Stomach (tissue), 4 donors: ENCODE data around the gene ASTN2.

ENCODE experiments used
- POLR2A ChIP-seq, 4 donors: fragments of 450-650 bp; IDR thresholded peaks; one replicate each; pipeline ENCODE4 v1.6.1; 2016; ENCODE audit warnings: antibody characterized with exemption in 4 of 4, control low read depth in 2 of 4, mild to moderate bottlenecking in 1 of 4, moderate library complexity in 1 of 4
- POLR2AphosphoS5 ChIP-seq, 3 donors: sonication (generic); formaldehyde crosslinking; IDR thresholded peaks; one replicate each; pipeline ENCODE4 v1.6.1; 2016; ENCODE audit warnings: antibody characterized with exemption in 3 of 3
- TF ChIP-seq, protein P1 (sequence below), 7 experiments: fragments of 450-650 bp in 4 of 7; fragments of 200-600 bp in 3 of 7; sonication (generic) in 3 of 7; IDR thresholded peaks; one replicate each; pipeline ENCODE4 v1.5.1; 2016 to 2019; ENCODE audit warnings: antibody characterized with exemption in 7 of 7, control low read depth in 2 of 7, mild to moderate bottlenecking in 1 of 7

DNA sequence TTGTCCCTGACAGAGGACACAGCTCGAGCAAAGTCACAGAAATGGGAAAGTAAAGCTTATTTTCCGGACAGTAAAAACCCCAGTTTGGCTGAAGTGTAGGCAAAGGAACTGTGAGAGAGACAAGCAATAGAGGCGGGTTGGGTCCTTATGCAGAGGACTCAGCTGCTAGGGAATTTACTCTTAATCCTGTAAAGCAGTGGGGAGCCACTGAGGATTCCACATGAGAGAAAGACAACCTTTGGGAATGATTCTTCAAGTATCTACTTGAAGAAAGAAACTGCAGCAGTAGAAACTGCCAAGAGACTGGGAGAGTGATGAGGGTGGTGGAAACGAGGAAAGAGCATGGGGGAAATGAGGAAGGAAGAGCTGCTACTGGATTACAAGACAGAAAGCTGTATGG, 20.2 kb downstream of the ASTN2 start:
- TF ChIP-seq, protein P1, sequence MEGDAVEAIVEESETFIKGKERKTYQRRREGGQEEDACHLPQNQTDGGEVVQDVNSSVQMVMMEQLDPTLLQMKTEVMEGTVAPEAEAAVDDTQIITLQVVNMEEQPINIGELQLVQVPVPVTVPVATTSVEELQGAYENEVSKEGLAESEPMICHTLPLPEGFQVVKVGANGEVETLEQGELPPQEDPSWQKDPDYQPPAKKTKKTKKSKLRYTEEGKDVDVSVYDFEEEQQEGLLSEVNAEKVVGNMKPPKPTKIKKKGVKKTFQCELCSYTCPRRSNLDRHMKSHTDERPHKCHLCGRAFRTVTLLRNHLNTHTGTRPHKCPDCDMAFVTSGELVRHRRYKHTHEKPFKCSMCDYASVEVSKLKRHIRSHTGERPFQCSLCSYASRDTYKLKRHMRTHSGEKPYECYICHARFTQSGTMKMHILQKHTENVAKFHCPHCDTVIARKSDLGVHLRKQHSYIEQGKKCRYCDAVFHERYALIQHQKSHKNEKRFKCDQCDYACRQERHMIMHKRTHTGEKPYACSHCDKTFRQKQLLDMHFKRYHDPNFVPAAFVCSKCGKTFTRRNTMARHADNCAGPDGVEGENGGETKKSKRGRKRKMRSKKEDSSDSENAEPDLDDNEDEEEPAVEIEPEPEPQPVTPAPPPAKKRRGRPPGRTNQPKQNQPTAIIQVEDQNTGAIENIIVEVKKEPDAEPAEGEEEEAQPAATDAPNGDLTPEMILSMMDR (IDR thresholded peaks at IDR 0.05) = no peak
- TF ChIP-seq POLR2AphosphoS5 (IDR thresholded peaks at IDR 0.05) (no peak), POLR2A (IDR thresholded peaks at IDR 0.05) (no peak)
